ENCODE results near the gene TMEM176B. TPM values are rescaled to one million over a fixed set of nuclear protein-coding genes. Genes with fewer than 3 reads are reported as not detected.
A peak's percentile ranks its signal among the peaks of the same experiment; 100 is the strongest.
"Not testable (repeated sequence)": the region's sequence is repeated elsewhere in the genome, so short reads cannot be mapped to it uniquely, and the experiment has no call there.

The TMEM176B gene
- total RNA-seq, 4 donors from 2014 or later: 93.3 to 394 (median 300) TPM

DNA sequence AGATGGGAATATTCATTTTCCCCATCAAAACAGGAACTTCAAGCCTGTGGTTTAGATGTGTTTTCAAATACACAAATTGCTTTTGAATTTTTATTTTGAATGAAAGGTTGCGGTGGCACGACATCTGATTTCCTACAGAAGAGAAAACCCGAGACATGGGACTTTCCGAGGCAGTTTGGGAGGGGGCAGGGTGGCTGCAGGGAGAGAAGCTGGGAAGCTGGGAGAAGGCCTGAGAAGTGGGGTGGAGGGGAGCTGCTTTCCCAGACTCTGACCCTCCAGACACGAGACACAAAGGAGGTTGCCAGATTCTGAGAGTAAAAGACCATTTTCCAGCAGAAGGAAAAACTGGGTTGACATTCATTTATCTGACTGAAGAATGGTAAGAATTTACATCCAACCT, 20.0 kb upstream of the TMEM176B start:
- H3K27ac ChIP-seq: peak overlapping the region in 1 of 4 donors; percentile 33
- H3K36me3 ChIP-seq: no peaks in the 10 kb centered on the region
- H3K27me3 ChIP-seq: no peaks in the 10 kb centered on the region
- H3K4me3 ChIP-seq: no peak overlapping the region
- DNase-seq: no peak
- H3K4me1 ChIP-seq: peaks cover 0 to 2% (median 0%) of the 10 kb centered on the region in 4 donors
- no peak for TF ChIP-seq POLR2A (IDR thresholded peaks at IDR 0.05)
- TF ChIP-seq, protein P1, sequence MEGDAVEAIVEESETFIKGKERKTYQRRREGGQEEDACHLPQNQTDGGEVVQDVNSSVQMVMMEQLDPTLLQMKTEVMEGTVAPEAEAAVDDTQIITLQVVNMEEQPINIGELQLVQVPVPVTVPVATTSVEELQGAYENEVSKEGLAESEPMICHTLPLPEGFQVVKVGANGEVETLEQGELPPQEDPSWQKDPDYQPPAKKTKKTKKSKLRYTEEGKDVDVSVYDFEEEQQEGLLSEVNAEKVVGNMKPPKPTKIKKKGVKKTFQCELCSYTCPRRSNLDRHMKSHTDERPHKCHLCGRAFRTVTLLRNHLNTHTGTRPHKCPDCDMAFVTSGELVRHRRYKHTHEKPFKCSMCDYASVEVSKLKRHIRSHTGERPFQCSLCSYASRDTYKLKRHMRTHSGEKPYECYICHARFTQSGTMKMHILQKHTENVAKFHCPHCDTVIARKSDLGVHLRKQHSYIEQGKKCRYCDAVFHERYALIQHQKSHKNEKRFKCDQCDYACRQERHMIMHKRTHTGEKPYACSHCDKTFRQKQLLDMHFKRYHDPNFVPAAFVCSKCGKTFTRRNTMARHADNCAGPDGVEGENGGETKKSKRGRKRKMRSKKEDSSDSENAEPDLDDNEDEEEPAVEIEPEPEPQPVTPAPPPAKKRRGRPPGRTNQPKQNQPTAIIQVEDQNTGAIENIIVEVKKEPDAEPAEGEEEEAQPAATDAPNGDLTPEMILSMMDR (IDR thresholded peaks at IDR 0.05): no peak
- no peaks in the 10 kb centered on the region for H3K9me3 ChIP-seq

DNA sequence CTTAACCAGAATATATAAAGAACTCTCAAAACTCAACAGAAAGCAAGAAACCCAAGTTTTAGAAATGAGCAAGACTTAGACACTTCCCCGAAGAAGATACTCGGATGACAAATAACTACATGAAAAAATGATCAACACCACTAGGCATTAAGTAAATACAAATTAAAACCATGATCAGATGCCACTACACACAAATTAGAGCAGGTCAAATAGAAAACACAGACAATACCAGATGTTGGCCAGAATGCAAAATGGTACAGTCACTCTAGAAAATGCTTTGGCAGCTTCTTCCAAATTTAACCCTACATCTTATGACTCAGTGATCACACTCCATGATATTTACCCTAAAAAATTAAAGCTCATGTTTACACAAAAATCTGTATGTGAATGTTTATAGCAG, 18.8 kb upstream of the TMEM176B start:
- Histone ChIP-seq H3K36me3 (no peaks in the 10 kb centered on the region), H3K27me3 (no peaks in the 10 kb centered on the region), H3K9me3 (no peaks in the 10 kb centered on the region), H3K4me3 (no peak overlapping the region), H3K4me1 (peaks cover 0 to 4% (median 0%) of the 10 kb centered on the region in 4 donors), H3K27ac (no peak overlapping the region)
- DNase-seq: no peak
- no peak for TF ChIP-seq POLR2A (IDR thresholded peaks at IDR 0.05)
- TF ChIP-seq, protein P1 (IDR thresholded peaks at IDR 0.05): no peak

DNA sequence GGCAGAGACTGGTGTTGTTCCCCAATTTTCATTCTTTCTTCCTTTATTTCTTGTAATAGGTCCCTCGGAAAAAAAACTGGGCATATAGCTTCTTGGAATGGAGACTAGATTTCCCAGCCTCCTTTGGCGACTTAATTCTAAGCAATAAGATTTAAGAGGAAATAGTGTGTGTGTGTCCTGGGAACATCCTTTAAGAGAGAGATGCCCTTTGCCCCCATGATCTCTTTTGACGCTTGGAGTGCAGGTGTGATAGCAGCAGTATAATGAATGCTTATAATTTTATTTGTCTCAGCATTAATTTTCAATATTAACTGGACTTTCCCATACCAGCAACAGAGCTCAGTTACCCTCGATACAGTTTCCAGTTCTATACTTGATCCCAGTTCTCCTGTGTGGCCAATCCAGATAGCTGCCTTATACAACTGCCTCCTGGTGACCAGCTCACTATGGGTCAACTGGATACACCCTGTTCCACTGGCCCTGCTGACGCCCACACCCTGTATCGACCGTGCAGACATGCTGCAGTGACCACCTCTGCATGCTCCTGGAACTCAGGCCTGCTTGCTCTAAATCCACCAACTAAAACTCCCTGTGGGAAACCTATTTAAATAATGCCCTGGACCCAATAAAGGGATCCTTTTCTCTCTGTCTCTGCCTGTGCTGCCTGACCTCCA, 14.3 kb upstream of the TMEM176B start:
- Histone ChIP-seq H3K27me3 (no peaks in the 10 kb centered on the region), H3K27ac (peak overlapping the region in 1 of 4 donors; percentile 2), H3K4me1 (peaks cover 0 to 4% (median 0%) of the 10 kb centered on the region in 4 donors), H3K9me3 (no peaks in the 10 kb centered on the region), H3K36me3 (no peaks in the 10 kb centered on the region), H3K4me3 (no peak overlapping the region)
- no peak for TF ChIP-seq POLR2A (IDR thresholded peaks at IDR 0.05)
- TF ChIP-seq, protein P1 (IDR thresholded peaks at IDR 0.05): no peak
- no peak for DNase-seq

DNA sequence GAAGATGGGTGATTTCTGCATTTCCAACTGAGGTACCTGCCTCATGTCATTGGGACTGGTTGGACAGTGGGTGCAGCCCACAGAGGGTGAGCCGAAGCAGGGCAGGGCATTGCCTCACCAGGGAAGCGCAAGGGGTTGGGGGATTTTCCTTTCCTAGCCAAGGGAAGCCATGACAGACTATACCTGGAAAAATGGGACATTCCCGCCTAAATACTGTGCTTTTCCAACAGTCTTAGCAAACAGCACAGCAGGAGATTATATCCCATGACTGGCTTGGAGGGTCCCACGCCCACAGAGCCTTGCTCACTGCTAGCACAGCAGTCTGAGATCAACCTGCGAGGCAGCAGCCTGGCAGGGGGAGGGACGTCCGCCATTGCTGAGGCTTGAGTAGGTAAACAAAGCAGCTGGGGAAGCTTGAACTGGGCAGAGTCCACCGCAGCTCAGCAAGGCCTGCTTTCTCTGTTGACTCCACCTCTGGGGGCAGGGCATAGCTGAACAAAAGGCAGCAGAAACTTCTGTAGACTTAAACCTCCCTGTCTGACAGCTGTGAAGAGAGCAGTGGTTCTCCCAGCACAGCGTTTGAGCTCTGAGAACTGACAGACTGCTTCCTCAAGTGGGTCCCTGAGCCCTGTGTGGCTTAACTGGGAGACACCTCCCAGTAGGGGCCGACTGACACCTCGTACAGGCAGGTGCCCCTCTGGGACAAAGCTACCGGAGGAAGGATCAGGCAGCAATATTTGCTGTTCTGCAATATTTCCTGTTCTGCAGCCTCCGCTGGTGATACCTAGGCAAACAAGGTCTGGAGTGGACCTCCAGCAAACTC, 7.7 kb upstream of the TMEM176B start:
- peak in 2 of 3 donors; percentile 76 to 86 for DNase-seq
- Histone ChIP-seq H3K27ac (peak overlapping the region in 3 of 4 donors; percentile 35 to 82 (median 81)), H3K36me3 (peaks cover 0 to 30% (median 0%) of the 10 kb centered on the region in 3 donors), H3K4me3 (peak overlapping the region in 1 of 4 donors; percentile 27)
- H3K27me3 ChIP-seq, H3K4me1 ChIP-seq, H3K9me3 ChIP-seq: not testable (repeated sequence)

DNA sequence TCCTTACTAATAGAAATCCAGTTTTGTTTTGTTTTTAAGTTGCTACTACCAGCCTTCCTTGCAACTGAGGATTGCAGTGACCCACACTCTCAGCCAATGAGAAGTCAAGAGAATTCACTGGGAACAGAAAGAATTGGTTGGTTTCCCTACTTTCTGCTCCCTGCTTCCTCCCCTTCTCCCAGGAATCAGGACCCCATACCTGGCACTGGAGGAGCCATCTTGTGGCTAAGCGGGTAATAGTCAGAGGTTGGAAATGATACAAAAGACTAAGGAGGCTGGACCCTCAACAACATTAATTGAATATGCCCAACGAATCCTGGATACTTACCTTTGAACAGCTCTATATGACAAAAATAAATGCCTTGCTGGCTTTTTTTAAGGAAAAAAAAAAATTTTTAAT, 6.7 kb upstream of the TMEM176B start:
- H3K4me1 ChIP-seq: peaks cover 0 to 14% (median 0%) of the 10 kb centered on the region in 4 donors
- H3K27me3 ChIP-seq: no peaks in the 10 kb centered on the region
- TF ChIP-seq, protein P1 (IDR thresholded peaks at IDR 0.05): no peak
- TF ChIP-seq POLR2A (IDR thresholded peaks at IDR 0.05): no peak
- H3K36me3 ChIP-seq: peaks cover 0 to 30% (median 0%) of the 10 kb centered on the region in 3 donors
- no peak overlapping the region for H3K4me3 ChIP-seq
- peaks cover 0 to 9% (median 3%) of the 10 kb centered on the region in 4 donors for H3K9me3 ChIP-seq
- H3K27ac ChIP-seq: no peak overlapping the region
- no peak for DNase-seq

DNA sequence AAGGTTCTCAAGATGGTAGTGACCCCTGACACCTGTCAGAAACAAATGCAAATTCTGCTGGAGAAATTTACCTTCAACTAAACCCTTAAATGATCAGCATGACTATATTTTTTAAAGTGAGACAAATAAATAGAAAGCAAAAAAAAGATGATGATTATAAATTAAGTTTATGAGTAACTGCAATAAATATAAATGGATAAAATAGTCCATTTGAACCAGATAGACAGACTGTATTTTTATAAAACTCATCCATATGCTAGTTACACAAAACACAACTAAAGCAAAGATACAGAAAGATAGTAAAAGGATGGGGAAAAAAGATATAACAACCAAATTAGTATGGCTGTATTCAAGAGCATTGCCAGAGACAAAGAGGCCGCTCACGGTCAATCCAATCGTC, 6.3 kb upstream of the TMEM176B start:
- peaks cover 0 to 9% (median 3%) of the 10 kb centered on the region in 4 donors for H3K9me3 ChIP-seq
- peaks cover 0 to 14% (median 0%) of the 10 kb centered on the region in 4 donors for H3K4me1 ChIP-seq
- peaks cover 0 to 30% (median 0%) of the 10 kb centered on the region in 3 donors for H3K36me3 ChIP-seq
- DNase-seq: no peak
- TF ChIP-seq, protein P1 (IDR thresholded peaks at IDR 0.05): no peak
- no peak for TF ChIP-seq POLR2A (IDR thresholded peaks at IDR 0.05)
- no peak overlapping the region for H3K27ac ChIP-seq
- no peak overlapping the region for H3K4me3 ChIP-seq
- no peaks in the 10 kb centered on the region for H3K27me3 ChIP-seq

Data from Peyer's patch (tissue), 4 donors.